GM21576 (cell line): ENCODE results near the gene SORD.
"Not testable (repeated sequence)": the region's sequence is repeated elsewhere in the genome, so short reads cannot be mapped to it uniquely, and the experiment has no call there.

ENCODE experiments used
- ATAC-seq: cut with Tn5 transposase; IDR thresholded peaks from one replicate; pipeline ENCODE4 v1.9.1; 2021; ENCODE audit warnings: mild to moderate bottlenecking, moderate library complexity; ENCODE audit not compliant: unreplicated experiment

SORD gene

DNA sequence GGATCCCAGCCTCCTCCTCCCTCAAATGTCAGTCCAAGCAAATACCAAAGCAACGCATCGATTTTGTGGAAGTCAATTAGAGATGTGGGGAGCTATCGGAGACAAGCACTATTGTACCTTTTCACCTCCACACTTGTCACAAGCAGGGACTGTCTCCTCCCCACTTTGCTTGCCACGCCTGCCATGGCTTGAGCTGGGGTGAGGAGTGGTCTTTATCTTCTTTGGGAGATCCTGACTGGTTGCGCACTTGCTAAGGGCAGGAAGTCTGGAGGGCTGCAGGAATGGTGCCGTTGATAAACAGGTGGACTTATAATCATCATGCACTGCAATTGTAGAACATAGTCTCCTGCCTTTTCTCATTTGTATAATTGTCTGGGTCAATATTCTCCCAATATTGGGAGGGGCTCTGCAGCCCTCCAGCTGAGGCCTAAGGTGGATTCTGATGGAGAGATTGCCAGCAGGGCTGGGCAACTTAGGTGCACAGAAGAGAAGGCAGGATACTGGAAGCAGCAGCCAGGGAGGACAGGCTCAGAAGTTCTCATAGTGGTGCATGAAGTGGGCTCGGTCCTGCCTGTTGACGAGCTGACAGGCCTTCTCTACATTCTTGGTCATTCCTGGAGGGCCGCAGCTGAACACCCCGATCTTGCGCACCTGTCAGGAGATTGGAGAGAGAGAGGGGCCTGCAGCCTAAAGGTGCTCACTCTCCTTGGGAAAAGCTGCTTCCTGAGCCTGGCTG, 70.8 kb downstream of the SORD start:
- no peak for ATAC-seq

GRCh38 chr15:45094358-45094730, 71.3 kb downstream of the SORD start:
- no peak for ATAC-seq

DNA sequence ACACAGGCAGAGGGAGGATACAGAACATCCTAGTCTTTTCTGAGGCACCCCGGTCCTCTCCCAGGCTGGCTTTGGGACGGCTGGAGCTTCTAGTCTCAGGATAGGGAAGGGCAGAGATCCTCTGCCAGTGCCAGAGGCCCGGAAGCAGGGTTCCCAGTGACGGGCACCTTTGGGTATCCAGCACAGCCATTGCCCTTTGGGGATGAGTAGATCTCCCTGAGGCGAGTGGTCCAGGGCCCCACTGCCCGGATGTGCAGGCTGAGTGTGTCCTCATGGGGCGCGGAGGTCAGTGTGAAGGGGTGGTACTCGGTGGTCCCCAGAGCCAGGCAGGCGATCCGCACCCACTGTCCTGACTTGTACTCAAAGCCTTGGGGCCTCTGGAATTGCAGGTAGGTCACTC, 72.7 kb downstream of the SORD start:
- no peak for ATAC-seq

DNA sequence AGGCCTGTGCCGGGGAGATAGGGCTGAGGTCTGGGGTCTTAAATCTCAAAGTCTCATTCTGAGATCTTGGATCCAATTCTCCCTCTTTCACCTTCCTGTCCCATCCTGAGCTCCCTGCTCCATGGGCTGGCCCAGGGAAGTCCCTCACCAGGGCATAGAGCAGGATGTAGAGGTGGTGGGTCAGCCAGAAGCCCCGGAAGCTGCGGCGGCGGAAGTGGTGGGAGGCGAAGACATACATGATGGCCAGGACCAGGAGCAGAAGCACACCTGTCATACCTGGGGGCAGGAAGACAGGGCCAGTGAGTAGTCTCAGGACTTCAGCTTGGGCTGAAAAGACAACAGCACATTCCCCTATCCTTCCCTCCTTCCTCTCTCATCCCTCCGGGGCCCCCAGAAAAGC, 74.5 kb downstream of the SORD start:
- ATAC-seq, result no peak

GRCh38 chr15:45099549-45100165, 76.7 kb downstream of the SORD start:
- no peak for ATAC-seq

DNA sequence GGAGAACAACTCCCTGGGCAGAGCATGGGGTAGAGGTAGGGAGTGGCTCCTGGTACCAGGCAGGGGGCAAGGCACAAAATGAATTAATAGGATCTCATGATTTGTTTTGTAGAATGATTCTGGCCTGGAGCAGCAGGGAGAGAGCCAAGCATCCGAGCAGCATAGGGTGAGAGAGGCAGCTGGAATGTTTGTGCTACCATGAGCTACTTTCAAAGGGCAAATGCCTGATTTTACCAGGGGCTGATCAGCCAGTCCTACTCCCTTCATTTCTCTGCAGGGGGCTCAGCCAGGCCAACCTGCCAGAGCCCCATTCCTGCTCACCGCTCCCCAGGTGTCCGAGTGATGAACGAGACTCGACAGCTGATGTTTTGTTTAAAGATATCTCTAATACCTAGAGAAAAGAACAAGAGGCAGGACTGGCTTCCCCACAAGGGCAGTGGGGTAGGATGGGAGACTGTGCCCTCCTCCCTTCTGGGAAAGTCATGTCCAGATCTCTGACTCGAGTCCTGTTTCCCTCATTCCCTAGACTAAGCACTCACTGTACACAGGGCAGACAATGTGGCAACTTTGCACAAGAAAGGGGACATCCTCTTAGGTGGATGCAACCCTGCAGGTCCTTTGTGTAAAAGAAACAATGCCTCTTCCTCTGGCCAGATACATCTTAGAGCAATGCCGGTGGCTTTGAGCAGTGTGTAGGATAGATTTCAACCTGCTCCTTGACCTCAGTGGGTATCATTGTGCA, 78.1 kb downstream of the SORD start:
- no peak for ATAC-seq

- ATAC-seq, result no peak
Measured at GRCh38 chr15:45101749-45102148, 78.8 kb downstream of the SORD start.

DNA sequence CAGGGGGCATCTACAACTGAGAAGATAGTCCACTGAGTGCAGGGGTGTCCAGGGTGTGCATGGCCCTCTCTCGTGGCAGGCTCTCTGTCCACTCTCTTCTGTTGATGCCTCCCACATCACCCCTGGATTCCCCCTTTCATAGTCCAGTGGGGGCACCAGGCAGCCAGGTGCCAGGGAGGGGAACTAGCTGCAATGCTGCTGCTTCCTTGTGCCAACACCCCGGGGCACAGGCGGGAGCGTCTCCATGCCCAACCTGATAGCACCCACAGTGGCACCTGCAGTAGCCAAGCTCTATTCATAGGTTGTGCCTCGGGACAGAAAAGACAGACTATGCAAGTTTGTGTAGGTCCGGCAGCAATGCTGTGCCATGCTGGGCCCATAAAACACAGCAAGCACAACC, 79.2 kb downstream of the SORD start:
- ATAC-seq, result no peak

GRCh38 chr15:45104170-45104569, 81.2 kb downstream of the SORD start:
- ATAC-seq, result not testable (repeated sequence)

DNA sequence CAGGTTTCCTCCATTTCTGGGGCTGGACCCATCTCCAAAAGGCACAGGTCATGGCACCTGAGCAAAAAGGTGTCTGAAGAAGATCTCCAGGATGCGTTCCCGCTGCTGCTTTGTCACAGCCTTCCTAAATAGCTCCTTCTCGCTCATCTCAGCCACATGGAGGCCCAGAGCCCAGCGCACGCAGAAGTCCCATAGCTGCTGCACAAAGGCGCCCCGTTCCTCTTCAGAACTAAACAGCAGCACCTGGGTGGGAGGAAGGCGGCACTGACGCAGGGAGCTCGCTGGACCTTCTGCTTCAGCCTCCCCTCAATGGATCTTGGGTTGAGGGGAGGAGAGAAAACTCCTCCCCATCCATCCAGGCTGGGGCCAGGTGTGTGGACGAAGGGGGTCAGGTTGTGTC, 82.6 kb downstream of the SORD start:
- no peak for ATAC-seq

DNA sequence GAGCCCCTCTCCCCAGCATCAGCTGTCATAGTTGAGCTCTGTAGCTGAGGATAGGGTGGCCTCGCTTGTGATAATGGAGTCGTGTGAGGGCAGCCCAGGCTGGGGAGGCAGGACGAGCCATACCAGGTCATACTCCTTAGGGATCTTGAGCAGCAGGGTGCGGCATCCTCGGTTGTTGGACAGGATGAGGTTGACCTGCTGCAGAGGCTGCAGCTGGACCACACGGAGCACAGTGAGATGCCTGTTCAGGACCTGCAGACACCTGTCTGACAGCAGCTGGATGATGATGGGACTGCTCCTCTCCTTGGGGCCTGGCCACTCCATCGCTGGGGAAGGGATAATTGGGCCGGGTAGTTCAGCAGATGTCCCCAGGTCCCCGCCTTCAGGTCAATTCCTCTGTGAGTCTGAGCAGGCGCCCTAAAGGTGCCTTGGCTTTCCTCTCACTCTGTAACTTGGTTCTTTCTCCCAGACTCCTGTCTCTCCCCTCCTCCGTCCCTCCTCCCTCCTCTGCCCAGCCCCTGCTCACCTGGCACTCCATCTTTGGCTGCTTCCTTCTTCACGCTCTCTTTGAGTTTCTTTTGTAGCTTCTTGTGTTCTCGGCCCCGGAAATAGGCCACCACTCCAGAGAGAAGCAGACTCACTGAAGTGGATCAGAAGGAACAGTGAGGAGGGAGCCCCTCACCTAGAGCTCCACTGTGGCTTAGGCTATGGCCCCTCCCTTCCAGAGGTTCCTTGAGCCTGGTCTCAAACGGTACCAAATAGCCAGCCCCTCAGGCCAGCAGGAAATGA, 83.2 kb downstream of the SORD start:
- no peak for ATAC-seq

- ATAC-seq, result no peak
Measured at GRCh38 chr15:45107941-45108630, 85.1 kb downstream of the SORD start.

DNA sequence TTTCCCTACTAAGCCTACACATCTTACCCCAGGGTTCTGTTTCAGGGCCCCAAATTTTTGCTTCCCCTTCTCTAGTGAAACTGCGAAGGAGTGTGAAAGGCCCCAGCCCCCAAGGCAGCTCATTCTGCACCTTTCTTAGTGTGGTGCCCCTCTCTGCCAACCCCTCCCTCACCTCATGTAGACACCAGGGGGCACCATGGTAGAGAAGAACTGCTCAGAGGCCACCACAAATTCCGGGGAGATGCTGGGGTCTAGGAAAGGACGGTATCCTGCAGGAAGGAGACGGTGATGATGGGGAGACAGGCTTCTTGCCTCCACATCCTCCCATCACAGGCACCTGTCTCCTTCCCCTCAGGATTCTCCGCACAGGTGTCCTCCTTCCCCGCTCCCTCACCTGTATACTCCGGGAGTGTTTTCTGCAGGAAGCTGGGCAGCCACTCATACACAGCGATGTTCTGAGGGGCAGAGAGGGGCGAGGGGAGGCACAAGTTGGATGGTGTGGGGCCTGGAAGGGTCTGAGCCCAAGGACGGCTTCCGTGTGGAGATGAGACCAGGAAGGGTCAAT, 87.3 kb downstream of the SORD start:
- ATAC-seq, result no peak

DNA sequence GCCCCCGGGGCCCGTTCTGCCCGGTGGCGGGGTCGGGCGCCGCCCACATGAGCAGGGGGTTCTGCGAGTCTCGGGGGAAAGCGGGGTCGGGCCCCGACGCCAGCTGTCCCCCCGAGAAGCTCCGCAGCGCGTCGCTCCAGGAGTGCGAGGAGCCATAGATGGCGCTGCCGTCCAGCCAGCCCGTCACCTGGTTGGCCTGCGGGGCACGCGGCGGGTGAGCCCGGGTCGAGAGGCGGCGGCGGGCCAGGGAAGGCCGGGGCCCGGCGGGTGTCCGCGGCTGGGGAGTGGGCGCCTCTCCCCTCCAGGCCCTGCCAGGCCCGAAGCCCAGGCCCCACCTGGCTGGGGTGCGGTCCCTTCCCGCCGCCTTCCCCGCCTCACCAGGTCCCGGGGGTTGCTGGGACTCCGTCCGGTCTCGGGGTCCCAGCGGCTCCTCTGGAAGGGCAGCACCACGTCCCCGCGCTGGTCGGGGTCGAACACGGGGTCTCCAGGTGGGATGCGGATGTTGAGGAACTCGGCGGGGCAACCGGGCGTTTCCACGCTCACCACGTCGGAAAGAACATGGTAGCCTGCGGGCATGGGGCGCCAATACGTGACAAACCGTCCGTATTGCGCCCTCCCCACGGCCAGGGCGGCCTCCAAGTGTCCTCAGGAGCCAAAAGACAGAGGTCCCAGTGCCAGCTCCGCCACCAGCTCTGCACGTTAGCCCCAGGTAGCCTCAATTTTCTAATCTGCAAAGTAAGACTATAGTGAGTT, 88.6 kb downstream of the SORD start:
- ATAC-seq, result no peak

DNA sequence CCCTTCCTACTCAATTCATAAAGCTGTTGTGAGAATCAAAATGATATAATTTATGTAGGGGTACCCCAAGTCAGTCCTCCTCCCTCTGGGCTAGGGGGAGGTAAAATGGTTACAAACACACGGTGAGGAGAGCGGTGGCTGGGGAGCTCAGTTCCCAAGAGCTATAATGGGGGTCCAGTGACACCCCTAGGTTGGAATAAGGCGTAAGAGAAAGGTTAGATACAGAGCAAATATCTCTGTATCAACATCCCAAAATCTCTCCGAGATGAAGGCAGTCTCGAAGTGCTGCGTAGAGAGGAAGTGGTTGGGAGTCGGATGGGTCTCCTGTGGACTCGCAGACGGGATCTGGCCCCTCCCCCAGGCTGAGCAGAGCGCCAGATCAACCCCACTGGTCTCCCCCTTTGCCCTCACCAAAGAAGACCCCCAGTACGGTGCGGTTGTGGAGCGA, 89.2 kb downstream of the SORD start:
- no peak for ATAC-seq

DNA sequence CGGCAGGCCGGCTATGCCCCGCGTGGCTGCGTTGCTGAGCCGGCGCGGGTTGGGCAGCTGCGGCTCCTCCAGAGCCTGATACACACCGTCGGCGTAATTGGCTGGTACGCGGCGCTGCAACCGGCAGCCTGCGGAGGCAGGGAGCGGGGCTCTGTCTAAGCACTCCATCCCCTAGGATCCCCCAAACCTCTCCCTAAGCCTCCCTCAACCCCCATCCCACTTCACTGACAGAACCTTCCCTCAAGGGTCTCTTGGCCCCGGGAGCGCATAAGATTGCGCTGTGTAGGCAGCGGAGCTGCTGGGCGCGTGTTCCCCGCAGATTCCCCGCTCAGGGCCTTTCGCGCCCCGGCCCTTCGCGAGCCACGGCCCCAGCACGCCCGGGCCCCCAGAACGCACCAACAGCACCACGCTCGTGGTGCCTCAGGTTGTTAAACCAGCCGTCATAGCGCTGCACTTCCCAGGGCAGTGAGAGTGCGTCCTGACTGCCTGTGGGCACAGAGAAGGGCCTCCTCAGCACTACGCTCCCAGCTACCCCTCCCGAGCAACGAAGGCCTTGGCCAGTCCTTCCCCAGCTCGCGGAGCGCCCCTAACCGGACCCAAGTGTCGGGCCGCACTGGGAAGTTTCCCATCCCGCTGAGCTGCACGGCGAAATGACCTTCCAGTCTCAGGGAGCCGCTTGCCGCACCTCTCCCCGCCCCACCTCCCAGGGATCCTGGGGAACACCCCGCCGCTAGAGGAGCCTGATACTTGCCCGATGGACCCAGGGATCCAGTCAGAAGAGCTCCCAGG, 89.8 kb downstream of the SORD start:
- no peak for ATAC-seq

DNA sequence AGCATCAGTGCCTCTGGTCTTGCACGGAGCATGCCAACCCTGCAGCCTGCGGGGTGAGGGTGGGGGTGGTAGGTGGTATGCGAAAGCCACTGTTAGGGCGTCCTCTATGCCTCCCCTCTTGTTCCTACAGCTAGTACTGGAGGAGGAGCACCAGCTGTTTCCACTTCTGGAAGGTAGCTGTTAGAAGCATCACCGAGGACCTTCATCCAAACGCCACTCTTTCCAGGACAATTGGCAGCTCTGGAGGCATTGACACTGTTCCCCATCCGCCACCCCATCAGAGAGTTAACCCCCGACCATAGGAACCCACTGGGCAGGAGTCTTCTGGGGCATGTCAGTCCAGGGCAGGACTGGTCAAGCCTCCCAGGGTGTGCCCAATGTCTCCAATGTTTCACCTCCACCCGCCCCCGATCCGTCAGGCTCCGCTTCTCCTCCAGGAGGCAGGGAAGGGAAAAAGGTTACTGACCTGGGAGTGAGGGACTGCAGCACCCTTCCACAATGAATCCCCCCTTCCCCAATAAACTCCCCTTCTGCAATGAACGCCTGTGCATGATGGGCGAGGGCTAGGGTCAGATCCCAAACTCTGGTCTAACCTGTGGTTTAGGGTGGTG, 90.5 kb downstream of the SORD start:
- ATAC-seq, result no peak

- ATAC-seq, result no peak
Measured at GRCh38 chr15:45114076-45114750, 91.2 kb downstream of the SORD start, which contains the start of the genes DUOX2 and DUOXA2. Gene DUOX2, minus strand, starts transcription at chr15:45114172. Its CDS starts 761 bp downstream, at chr15:45113411. Gene DUOXA2, plus strand, starts transcription at chr15:45114326. Its CDS starts 280 bp downstream, at chr15:45114606.
